OCI-LY7 (cell line): ENCODE data around the gene IRF7.

ENCODE experiments used
- EZH2phosphoT487 ChIP-seq: fragments of 200-600 bp; sonication (generic); IDR thresholded peaks from 2 replicates; pipeline ENCODE4 v1.6.1; 2018; ENCODE audit warnings: low read depth, borderline replicate concordance, mild to moderate bottlenecking, mixed run types, antibody characterized with exemption, low read length, moderate library complexity, mixed read lengths
- TF ChIP-seq, protein P1 (sequence below): fragments of 200-600 bp; sonication (generic); conservative IDR thresholded peaks from 2 replicates; pipeline ENCODE4 v1.5.1; 2014; ENCODE audit warnings: mild to moderate bottlenecking, antibody characterized with exemption, low read length, moderate library complexity, mixed read lengths

GRCh38 chr11:575996-576768 is 39.6 kb downstream of the IRF7 start, which contains the start of gene PHRF1:
- TF ChIP-seq, protein P1, sequence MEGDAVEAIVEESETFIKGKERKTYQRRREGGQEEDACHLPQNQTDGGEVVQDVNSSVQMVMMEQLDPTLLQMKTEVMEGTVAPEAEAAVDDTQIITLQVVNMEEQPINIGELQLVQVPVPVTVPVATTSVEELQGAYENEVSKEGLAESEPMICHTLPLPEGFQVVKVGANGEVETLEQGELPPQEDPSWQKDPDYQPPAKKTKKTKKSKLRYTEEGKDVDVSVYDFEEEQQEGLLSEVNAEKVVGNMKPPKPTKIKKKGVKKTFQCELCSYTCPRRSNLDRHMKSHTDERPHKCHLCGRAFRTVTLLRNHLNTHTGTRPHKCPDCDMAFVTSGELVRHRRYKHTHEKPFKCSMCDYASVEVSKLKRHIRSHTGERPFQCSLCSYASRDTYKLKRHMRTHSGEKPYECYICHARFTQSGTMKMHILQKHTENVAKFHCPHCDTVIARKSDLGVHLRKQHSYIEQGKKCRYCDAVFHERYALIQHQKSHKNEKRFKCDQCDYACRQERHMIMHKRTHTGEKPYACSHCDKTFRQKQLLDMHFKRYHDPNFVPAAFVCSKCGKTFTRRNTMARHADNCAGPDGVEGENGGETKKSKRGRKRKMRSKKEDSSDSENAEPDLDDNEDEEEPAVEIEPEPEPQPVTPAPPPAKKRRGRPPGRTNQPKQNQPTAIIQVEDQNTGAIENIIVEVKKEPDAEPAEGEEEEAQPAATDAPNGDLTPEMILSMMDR: no peak
- no peak for TF ChIP-seq EZH2phosphoT487
